A549 (cell line): ENCODE results near the gene RNF215. TPM values are rescaled to one million over a fixed set of nuclear protein-coding genes. Genes with fewer than 3 reads are reported as not detected.

ENCODE experiments used
- ATAC-seq, 2 experiments: fragments of 200-7000 bp in 1 of 2; fragments of >200 bp in 1 of 2; cut with Nextera tagmentation in 1 of 2; cut with Tn5 transposase in 1 of 2; 3 replicates each; pipeline versions ENCODE4 v1.8.0 to v1.9.1; 2018 to 2020; ENCODE audit warnings: mild to moderate bottlenecking in 1 of 2, moderate library complexity in 1 of 2
- CTCF ChIA-PET: fragments of 300-600 bp; sonication (Branson Sonifier 250); formaldehyde crosslinking; extraction: SDS; loops from one replicate; lab custom pipeline; 2021; ENCODE audit warnings: antibody characterized with exemption, inconsistent platforms; lab: Yijun Ruan, JAX
- POLR2A ChIA-PET: fragments of 350-600 bp; formaldehyde crosslinking; extraction: SDS; loops from one replicate; lab custom pipeline; 2021; ENCODE audit warnings: antibody characterized with exemption, inconsistent platforms; lab: Yijun Ruan, JAX
- DNase-seq, 2 experiments: peaks; one replicate each; pipeline versions ENCODE4 v3.0.0 to v3.0.0-alpha.2; 2011 to 2016; ENCODE audit warnings: low read depth in 1 of 2, low spot score in 1 of 2
- FAIRE-seq: peaks from 2 replicates; lab custom pipeline; 2011; peaks lifted over from hg19 to GRCh38; lab: Jason Lieb, UNC
- H3K27ac ChIP-seq, 2 experiments: fragments of >200 bp; sonication (Bioruptor Twin); formaldehyde crosslinking; 3 replicates each; pipeline ENCODE4 v1.5.1; 2016 to 2017
- H3K4me1 ChIP-seq: fragments of >200 bp; sonication (Bioruptor Twin); formaldehyde crosslinking; 3 replicates; pipeline ENCODE4 v1.6.1; 2016
- H3K4me2 ChIP-seq: fragments of >200 bp; sonication (Bioruptor Twin); formaldehyde crosslinking; 3 replicates; pipeline ENCODE4 v1.6.1; 2016
- H3K4me3 ChIP-seq: fragments of >200 bp; sonication (Bioruptor Twin); formaldehyde crosslinking; 3 replicates; pipeline ENCODE4 v1.5.1; 2016
- H3K9me3 ChIP-seq: fragments of >200 bp; sonication (Bioruptor Twin); formaldehyde crosslinking; 3 replicates; pipeline ENCODE4 v1.6.1; 2016
- BCL3 ChIP-seq: fragments of >200 bp; sonication (Bioruptor Twin); formaldehyde crosslinking; IDR thresholded peaks from 3 replicates; pipeline ENCODE4 v1.6.1; 2016
- CBX8 ChIP-seq: fragments of 200-600 bp; sonication (generic); IDR thresholded peaks from 2 replicates; pipeline ENCODE4 v1.6.1; 2016
- CEBPB ChIP-seq, 2 experiments: fragments of >200 bp in 1 of 2; sonication (Bioruptor Twin) in 1 of 2; formaldehyde crosslinking in 1 of 2; IDR thresholded peaks; 2 replicates each; pipeline ENCODE4 v1.6.1; 2012 to 2016
- CHD4 ChIP-seq: fragments of 200-600 bp; sonication (generic); IDR thresholded peaks from 2 replicates; pipeline ENCODE4 v1.6.1; 2016; ENCODE audit warnings: antibody characterized with exemption, mild to moderate bottlenecking, borderline replicate concordance
- CTCF ChIP-seq: fragments of >200 bp; sonication (Bioruptor Twin); formaldehyde crosslinking; IDR thresholded peaks from 3 replicates; pipeline ENCODE4 v1.5.1; 2016
- ELK1 ChIP-seq: fragments of 150-350 bp; IDR thresholded peaks from 2 replicates; pipeline ENCODE4 v1.6.1; 2014; ENCODE audit warnings: low read depth, mild to moderate bottlenecking, low read length
- ESRRA ChIP-seq: fragments of 150-350 bp; IDR thresholded peaks from 2 replicates; pipeline ENCODE4 v1.6.1; 2014; ENCODE audit warnings: mild to moderate bottlenecking, low read length, borderline replicate concordance
- GATA3 ChIP-seq: IDR thresholded peaks from 2 replicates; pipeline ENCODE4 v1.6.1; 2012; ENCODE audit warnings: borderline replicate concordance
- HES2 ChIP-seq: fragments of >200 bp; sonication (Bioruptor Twin); formaldehyde crosslinking; IDR thresholded peaks from 2 replicates; pipeline ENCODE4 v1.6.1; 2016
- HEYL ChIP-seq: fragments of 250-450 bp; sonication (Bioruptor Pico); IDR thresholded peaks from 2 replicates; pipeline ENCODE4 v1.8.0; 2021; ENCODE audit warnings: mild to moderate bottlenecking, moderate library complexity
- HMGXB4 ChIP-seq: fragments of 250-450 bp; sonication (Bioruptor Pico); IDR thresholded peaks from 2 replicates; pipeline ENCODE4 v1.5.0; 2021; ENCODE audit warnings: mild to moderate bottlenecking, moderate library complexity, borderline replicate concordance
- HOXB13 ChIP-seq: fragments of 250-450 bp; sonication (Bioruptor Pico); IDR thresholded peaks from 2 replicates; pipeline ENCODE4 v1.5.0; 2020; ENCODE audit warnings: low read depth, mild to moderate bottlenecking, moderate library complexity
- HOXB5 ChIP-seq: fragments of 250-450 bp; sonication (Bioruptor Pico); IDR thresholded peaks from 2 replicates; pipeline ENCODE4 v1.5.0; 2020; ENCODE audit warnings: mild to moderate bottlenecking, moderate library complexity
- KDM5A ChIP-seq: fragments of 200-600 bp; sonication (generic); IDR thresholded peaks from 2 replicates; pipeline ENCODE4 v1.6.1; 2016; ENCODE audit warnings: antibody characterized with exemption, mild to moderate bottlenecking
- MAX ChIP-seq: IDR thresholded peaks from 2 replicates; pipeline ENCODE4 v1.6.1; 2012
- MAZ ChIP-seq: fragments of 150-350 bp; IDR thresholded peaks from 2 replicates; pipeline ENCODE4 v1.6.1; 2014; ENCODE audit warnings: antibody characterized with exemption, low read depth, low read length, borderline replicate concordance
- MYC ChIP-seq: IDR thresholded peaks from 2 replicates; pipeline ENCODE4 v1.6.1; 2012; ENCODE audit warnings: mild to moderate bottlenecking, inconsistent platforms, low read length, improper control_type of control experiment, borderline replicate concordance
- NPAS2 ChIP-seq: fragments of 250-450 bp; sonication (Bioruptor Pico); IDR thresholded peaks from 2 replicates; pipeline ENCODE4 v1.8.0; 2022; ENCODE audit warnings: mild to moderate bottlenecking, moderate library complexity, borderline replicate concordance
- NR3C1 ChIP-seq: fragments of >200 bp; sonication (Bioruptor Twin); formaldehyde crosslinking; IDR thresholded peaks from 3 replicates; pipeline ENCODE4 v1.6.1; 2017
- PBX3 ChIP-seq: IDR thresholded peaks from 2 replicates; pipeline ENCODE4 v1.6.1; 2012
- POLR2AphosphoS2 ChIP-seq: conservative IDR thresholded peaks from 2 replicates; pipeline ENCODE4 v1.6.1; 2012; ENCODE audit warnings: low read length, improper control_type of control experiment, inconsistent platforms
- RARB ChIP-seq: fragments of 250-450 bp; sonication (Bioruptor Pico); IDR thresholded peaks from 2 replicates; pipeline ENCODE4 v1.8.0; 2021; ENCODE audit warnings: mild to moderate bottlenecking, moderate library complexity
- RFX5 ChIP-seq: fragments of 450-650 bp; IDR thresholded peaks from 2 replicates; pipeline ENCODE4 v1.7.1; 2014; ENCODE audit warnings: antibody characterized with exemption, mild to moderate bottlenecking, moderate library complexity
- RNF2 ChIP-seq: fragments of 200-600 bp; sonication (generic); IDR thresholded peaks from 2 replicates; pipeline ENCODE4 v1.6.1; 2016; ENCODE audit warnings: low read depth, mild to moderate bottlenecking, antibody characterized with exemption, moderate library complexity, borderline replicate concordance
- TP53 ChIP-seq: fragments of 250-450 bp; sonication (Bioruptor Pico); IDR thresholded peaks from 2 replicates; pipeline ENCODE4 v1.5.0; 2021; ENCODE audit warnings: mild to moderate bottlenecking, moderate library complexity
- ZC3H11A ChIP-seq: fragments of 450-650 bp; IDR thresholded peaks from 2 replicates; pipeline ENCODE4 v1.6.1; 2014; ENCODE audit warnings: antibody characterized with exemption, mild to moderate bottlenecking
- ZFP36 ChIP-seq: fragments of 450-650 bp; IDR thresholded peaks from 2 replicates; pipeline ENCODE4 v1.6.1; 2014; ENCODE audit warnings: borderline replicate concordance; ENCODE audit not compliant: partially characterized antibody
- ZNF302 ChIP-seq: fragments of 250-450 bp; sonication (Bioruptor Pico); IDR thresholded peaks from 2 replicates; pipeline ENCODE4 v1.9.0; 2021; ENCODE audit warnings: inconsistent platforms, mild to moderate bottlenecking, moderate library complexity
- WGBS: methylation state at CpG from one replicate; pipeline ENCODE4 v1.1.6; 2017; ENCODE audit errors: missing lambda C conversion rate; 5-methylcytosine and 5-hydroxymethylcytosine counted together
- polyA plus RNA-seq, 4 experiments: library from polyadenylated mRNA; depleted of rRNA in 3 of 4; stranded (reverse); fragments of >200 nt; fragmentation: RNase III in 1 of 4; extraction: RNeasy Plus Mini Kit Qiagen cat#74134 plus additional on column Dnase treatment in 1 of 4; gene quantifications; 2 replicates in 3 of 4; 3 replicates in 1 of 4; pipeline ENCODE4 v1.2.3, GENCODE V29; 2011 to 2017

RNF215 gene
- polyA plus RNA-seq, 2 of the 4 experiments (the other 2 are of a cell fraction), result 16.4 to 19.5 TPM

GRCh38 chr22:30423959-30424533 is 36.8 kb upstream of the RNF215 start (continued):
- TF ChIP-seq ZFP36, result no peak
- TF ChIP-seq ESRRA, result no peak

GRCh38 chr22:30423301-30423958 is 36.2 kb upstream of the RNF215 start:
- FAIRE-seq (no peak), ATAC-seq (peak; percentile 49 to 61), DNase-seq (peak in 1 of 2 experiments; percentile 76)
- 3% methylated on average over 21 of the region's 45 CpGs for WGBS
- peak overlapping the region; percentile 87 for H3K4me2 ChIP-seq
- H3K4me1 ChIP-seq, result peaks cover 49% of the 10 kb centered on the region
- peak overlapping the region; percentile 58 for H3K4me3 ChIP-seq
- no peaks in the 10 kb centered on the region for H3K9me3 ChIP-seq
- ChIA-PET POLR2A (interaction anchor here (1.0 to 3.1 kb wide), 11 partner anchors 10 to 227 kb away, joined by 3 to 12 read pairs (median 5); partner anchors contain the start of genes CASTOR1, CCDC157, RNF215 and SEC14L2), CTCF (interaction anchor here (0.8 to 3.9 kb wide), 9 partner anchors 22 to 212 kb away, joined by 3 to 17 read pairs (median 5); partner anchors contain the start of genes CASTOR1, RNF215, SEC14L2 and SLC35E4)
- H3K27ac ChIP-seq, result peak overlapping the region; percentile 97
- TF ChIP-seq CHD4, result no peak
- TF ChIP-seq NPAS2 (CRISPR knock-in tag), result no peak
- no peak for TF ChIP-seq KDM5A
- TF ChIP-seq CBX8, result no peak
- TF ChIP-seq ELK1, result no peak
- no peak for TF ChIP-seq ZFP36
- 0 out of 2 replicates have a peak, but pooled peaks have one; percentile 27 for TF ChIP-seq ZNF302 (CRISPR knock-in tag)
- TF ChIP-seq HOXB13, result 0 out of 2 replicates have a peak, but pooled peaks have one; percentile 40
- no peak for TF ChIP-seq MAZ
- TF ChIP-seq RARB (CRISPR knock-in tag), result no peak
- TF ChIP-seq CTCF, result no peak
- TF ChIP-seq RFX5, result no peak
- no peak for TF ChIP-seq POLR2AphosphoS2
- no peak for TF ChIP-seq MYC
- no peak; the same call in 1 of the 2 replicates for TF ChIP-seq PBX3
- no peak for TF ChIP-seq TP53 (CRISPR knock-in tag)
- TF ChIP-seq GATA3, result peak; percentile 39; the same call in 1 of the 2 replicates
- TF ChIP-seq MAX, result peak; percentile 61
- TF ChIP-seq RNF2, result no peak
- TF ChIP-seq HOXB5 (CRISPR knock-in tag), result peak; percentile 75; the same call in 1 of the 2 replicates
- TF ChIP-seq NR3C1, result no peak
- TF ChIP-seq ZC3H11A, result no peak
- TF ChIP-seq HMGXB4 (CRISPR knock-in tag), result no peak
- TF ChIP-seq CEBPB (IDR thresholded peaks at IDR 0.05), result no peak
- no peak for TF ChIP-seq HES2
- TF ChIP-seq HEYL, result no peak
- TF ChIP-seq BCL3, result no peak; the same call in 2 of the 3 replicates
